Right lobe of liver (tissue), 4 donors: Measurements from ENCODE around the gene FKBP1B.

Experiments
- POLR2A ChIP-seq: fragments of 450-650 bp; IDR thresholded peaks from one replicate; pipeline ENCODE4 v1.6.1; 2017; ENCODE audit warnings: antibody characterized with exemption, mild to moderate bottlenecking
- TF ChIP-seq, protein P1 (sequence below), 4 donors: fragments of 200-600 bp in 3 of 4; fragments of 450-650 bp in 1 of 4; IDR thresholded peaks; one replicate each; pipeline versions ENCODE4 v1.5.1 to v1.8.0; 2016 to 2022; ENCODE audit warnings: antibody characterized with exemption in 4 of 4, mild to moderate bottlenecking in 2 of 4
- donor health status: DM: no; HTN: no; CAD: no.
- donor health status: DM: no; HTN: no; CAD: no.
- donor health status: DM: no; HTN: yes; CAD: no.

DNA sequence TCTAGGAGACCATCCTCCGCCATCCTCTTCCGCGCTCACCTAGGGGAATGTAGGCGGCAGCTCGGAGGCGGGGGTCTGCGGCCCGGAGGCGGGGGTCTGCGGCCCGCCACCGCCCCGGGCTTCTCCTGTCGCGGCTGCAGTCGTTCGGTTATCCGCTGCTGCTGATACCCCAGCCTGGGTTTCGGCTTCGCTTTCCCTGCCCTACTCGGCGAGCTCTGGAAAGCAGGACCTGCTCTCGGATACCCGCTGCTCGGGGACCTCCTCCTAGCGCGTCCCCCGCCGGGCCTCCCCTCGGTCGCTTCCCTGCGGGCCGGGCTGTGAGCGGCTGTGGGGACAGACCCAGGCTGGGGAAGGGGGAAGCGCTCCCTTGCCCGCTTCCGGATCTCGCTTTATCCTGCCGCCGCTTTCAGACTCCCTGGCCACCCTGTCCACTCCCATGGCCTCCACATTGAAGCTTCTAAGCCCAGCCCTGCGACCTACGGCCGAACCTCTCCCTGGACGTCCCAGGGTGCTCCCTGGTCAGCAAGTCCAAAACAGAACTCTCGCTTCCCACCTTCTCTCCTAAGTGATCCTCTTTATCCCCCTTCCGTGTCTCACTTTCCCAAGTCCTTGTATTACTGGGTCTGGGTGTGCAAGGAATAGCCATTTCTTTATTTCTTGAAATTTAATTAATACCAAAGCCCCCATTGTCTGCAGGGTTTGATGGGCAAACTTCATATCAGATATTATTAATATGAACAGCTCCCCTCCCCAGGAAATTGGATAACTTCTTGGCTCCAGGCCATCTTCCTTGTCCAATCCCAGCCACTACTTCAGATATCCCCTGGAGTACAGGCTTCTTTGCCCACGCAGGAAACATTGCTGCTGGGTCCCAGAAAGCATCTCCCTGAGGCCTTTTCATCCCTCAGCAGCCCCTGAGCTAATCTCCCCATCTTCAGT lies 769 bp downstream of the FKBP1B start:
- TF ChIP-seq, protein P1, sequence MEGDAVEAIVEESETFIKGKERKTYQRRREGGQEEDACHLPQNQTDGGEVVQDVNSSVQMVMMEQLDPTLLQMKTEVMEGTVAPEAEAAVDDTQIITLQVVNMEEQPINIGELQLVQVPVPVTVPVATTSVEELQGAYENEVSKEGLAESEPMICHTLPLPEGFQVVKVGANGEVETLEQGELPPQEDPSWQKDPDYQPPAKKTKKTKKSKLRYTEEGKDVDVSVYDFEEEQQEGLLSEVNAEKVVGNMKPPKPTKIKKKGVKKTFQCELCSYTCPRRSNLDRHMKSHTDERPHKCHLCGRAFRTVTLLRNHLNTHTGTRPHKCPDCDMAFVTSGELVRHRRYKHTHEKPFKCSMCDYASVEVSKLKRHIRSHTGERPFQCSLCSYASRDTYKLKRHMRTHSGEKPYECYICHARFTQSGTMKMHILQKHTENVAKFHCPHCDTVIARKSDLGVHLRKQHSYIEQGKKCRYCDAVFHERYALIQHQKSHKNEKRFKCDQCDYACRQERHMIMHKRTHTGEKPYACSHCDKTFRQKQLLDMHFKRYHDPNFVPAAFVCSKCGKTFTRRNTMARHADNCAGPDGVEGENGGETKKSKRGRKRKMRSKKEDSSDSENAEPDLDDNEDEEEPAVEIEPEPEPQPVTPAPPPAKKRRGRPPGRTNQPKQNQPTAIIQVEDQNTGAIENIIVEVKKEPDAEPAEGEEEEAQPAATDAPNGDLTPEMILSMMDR (IDR thresholded peaks at IDR 0.05) = no peak
- TF ChIP-seq POLR2A = no peak
